Suprapubic skin (tissue), 4 donors: ENCODE results near the gene SFXN5. TPM values are rescaled to one million over a fixed set of nuclear protein-coding genes. Genes with fewer than 3 reads are reported as not detected.

Source experiments
- DNase-seq, 2 donors: peaks; one replicate each; pipeline ENCODE4 v3.0.0-alpha.2; 2019; ENCODE audit warnings: low spot score in 2 of 2
- H3K27ac ChIP-seq: fragments of 200-600 bp; sonication (generic); one replicate; pipeline ENCODE4 v1.5.1; 2019
- H3K27me3 ChIP-seq: fragments of 200-600 bp; sonication (generic); one replicate; pipeline ENCODE4 v1.5.1; 2019
- H3K36me3 ChIP-seq: fragments of 200-600 bp; sonication (generic); one replicate; pipeline ENCODE4 v1.5.1; 2019
- H3K4me1 ChIP-seq: fragments of 200-600 bp; sonication (generic); one replicate; pipeline ENCODE4 v1.5.1; 2019
- H3K4me3 ChIP-seq: fragments of 200-600 bp; sonication (generic); one replicate; pipeline ENCODE4 v1.5.1; 2019; ENCODE audit warnings: mild to moderate bottlenecking
- H3K9me3 ChIP-seq: fragments of 200-600 bp; sonication (generic); one replicate; pipeline ENCODE4 v1.5.1; 2019
- CTCF ChIP-seq, 2 donors: fragments of 200-600 bp in 1 of 2; fragments of 450-650 bp in 1 of 2; sonication (generic) in 1 of 2; IDR thresholded peaks; one replicate each; pipeline ENCODE4 v1.5.1; 2016 to 2019; ENCODE audit warnings: antibody characterized with exemption in 2 of 2, mild to moderate bottlenecking in 1 of 2, moderate library complexity in 1 of 2
- EP300 ChIP-seq: sonication (generic); formaldehyde crosslinking; IDR thresholded peaks from one replicate; pipeline ENCODE4 v1.6.1; 2017; ENCODE audit warnings: antibody characterized with exemption
- POLR2A ChIP-seq, 2 donors: fragments of 450-650 bp; IDR thresholded peaks; one replicate each; pipeline ENCODE4 v1.6.1; 2017; ENCODE audit warnings: antibody characterized with exemption in 2 of 2, mild to moderate bottlenecking in 2 of 2, moderate library complexity in 2 of 2
- POLR2AphosphoS5 ChIP-seq, 3 donors: sonication (generic); formaldehyde crosslinking; IDR thresholded peaks; one replicate each; pipeline ENCODE4 v1.6.1; 2017; ENCODE audit warnings: antibody characterized with exemption in 3 of 3
- WGBS: methylation state at CpG from one replicate; pipeline ENCODE4 v1.1.5; 2018; 5-methylcytosine and 5-hydroxymethylcytosine counted together
- total RNA-seq, 4 donors: library from RNA; depleted of rRNA; stranded (reverse); fragments of >200 nt; gene quantifications; one replicate each; pipeline ENCODE4 v1.1.0, GENCODE V29; 2016

The SFXN5 gene
- total RNA-seq, 4 donors from 2014 or later = 11.9 to 25.7 (median 18.8) TPM

GRCh38 chr2:72985891-72986683 lies 85.4 kb downstream of the SFXN5 start:
- no peak for DNase-seq
- H3K27me3 ChIP-seq = no peaks in the 10 kb centered on the region
- H3K4me3 ChIP-seq = no peak overlapping the region
- no peaks in the 10 kb centered on the region for H3K4me1 ChIP-seq
- H3K36me3 ChIP-seq = peaks cover 7% of the 10 kb centered on the region
- H3K27ac ChIP-seq = no peak overlapping the region
- 92% methylated on average over 11 of the region's 12 CpGs for WGBS
- no peaks in the 10 kb centered on the region for H3K9me3 ChIP-seq
- TF ChIP-seq POLR2AphosphoS5 (IDR thresholded peaks at IDR 0.05) (no peak), POLR2A (IDR thresholded peaks at IDR 0.05) (no peak), EP300 (no peak), CTCF (IDR thresholded peaks at IDR 0.05) (no peak)

GRCh38 chr2:72985136-72985535 lies 86.4 kb downstream of the SFXN5 start:
- no peaks in the 10 kb centered on the region for H3K27me3 ChIP-seq
- WGBS = 91% methylated on average over 5 of the region's 5 CpGs
- no peaks in the 10 kb centered on the region for H3K9me3 ChIP-seq
- H3K27ac ChIP-seq = no peak overlapping the region
- H3K4me3 ChIP-seq = no peak overlapping the region
- no peak for DNase-seq
- H3K4me1 ChIP-seq = no peaks in the 10 kb centered on the region
- TF ChIP-seq POLR2AphosphoS5 (IDR thresholded peaks at IDR 0.05) = no peak
- no peak for TF ChIP-seq CTCF (IDR thresholded peaks at IDR 0.05)
- no peak for TF ChIP-seq EP300
- TF ChIP-seq POLR2A (IDR thresholded peaks at IDR 0.05) = no peak
- H3K36me3 ChIP-seq = peaks cover 7% of the 10 kb centered on the region

GRCh38 chr2:72984172-72984671 lies 87.3 kb downstream of the SFXN5 start:
- whole genome bisulfite sequencing = 87% methylated on average over 6 of the region's 7 CpGs
- Histone ChIP-seq H3K27ac (no peak overlapping the region), H3K9me3 (no peaks in the 10 kb centered on the region), H3K36me3 (peaks cover 7% of the 10 kb centered on the region), H3K27me3 (no peaks in the 10 kb centered on the region), H3K4me1 (no peaks in the 10 kb centered on the region), H3K4me3 (no peak overlapping the region)
- DNase-seq = no peak
- TF ChIP-seq EP300 (no peak), POLR2AphosphoS5 (IDR thresholded peaks at IDR 0.05) (no peak), POLR2A (IDR thresholded peaks at IDR 0.05) (no peak), CTCF (IDR thresholded peaks at IDR 0.05) (no peak)

- no peaks in the 10 kb centered on the region for H3K27me3 ChIP-seq
- WGBS = 85% methylated on average over 9 of the region's 10 CpGs
Measured at GRCh38 chr2:72983500-72984161, 87.9 kb downstream of the SFXN5 start.

More at GRCh38 chr2:72983500-72984161, 87.9 kb downstream of the SFXN5 start:
- Histone ChIP-seq H3K4me1 (no peaks in the 10 kb centered on the region), H3K27ac (no peak overlapping the region), H3K4me3 (no peak overlapping the region), H3K36me3 (peaks cover 7% of the 10 kb centered on the region), H3K9me3 (no peaks in the 10 kb centered on the region)
- no peak for TF ChIP-seq CTCF (IDR thresholded peaks at IDR 0.05)
- TF ChIP-seq POLR2A (IDR thresholded peaks at IDR 0.05) = no peak
- no peak for TF ChIP-seq EP300
- TF ChIP-seq POLR2AphosphoS5 (IDR thresholded peaks at IDR 0.05) = no peak
- no peak for DNase-seq
